KMS-11 (cell line): Measurements from ENCODE around the gene SLC35F4.

Experiments used
- H2AFZ ChIP-seq: fragments of 200-600 bp; sonication (generic); 2 replicates; pipeline ENCODE4 v1.6.1; 2016; ENCODE audit warnings: antibody characterized with exemption, mixed run types, low read depth
- H3K27ac ChIP-seq: fragments of 200-600 bp; sonication (generic); 2 replicates; pipeline ENCODE4 v1.6.1; 2016; ENCODE audit warnings: mild to moderate bottlenecking, mixed run types
- H3K27me3 ChIP-seq: fragments of 200-600 bp; sonication (generic); 2 replicates; pipeline ENCODE4 v1.6.1; 2017; ENCODE audit warnings: mild to moderate bottlenecking, low read depth, mixed run types, moderate library complexity; ENCODE audit not compliant: insufficient read depth
- H3K36me3 ChIP-seq: fragments of 200-600 bp; sonication (generic); 2 replicates; pipeline ENCODE4 v1.6.1; 2017; ENCODE audit warnings: mild to moderate bottlenecking, mixed run types; ENCODE audit not compliant: insufficient read depth
- H3K4me1 ChIP-seq: fragments of 200-600 bp; sonication (generic); 2 replicates; pipeline ENCODE4 v1.6.1; 2016; ENCODE audit warnings: mild to moderate bottlenecking, low read depth, mixed run types; ENCODE audit not compliant: poor library complexity, severe bottlenecking
- H3K4me2 ChIP-seq: fragments of 200-600 bp; sonication (generic); 2 replicates; pipeline ENCODE4 v1.7.0; 2016; ENCODE audit warnings: mild to moderate bottlenecking, mixed run types
- H3K4me3 ChIP-seq: fragments of 200-600 bp; sonication (generic); IDR thresholded peaks from 2 replicates; pipeline ENCODE4 v1.6.1; 2017; ENCODE audit warnings: low read depth, low read length, mixed read lengths; ENCODE audit not compliant: insufficient read depth
- H3K79me2 ChIP-seq: fragments of 200-600 bp; sonication (generic); 2 replicates; pipeline ENCODE4 v1.6.1; 2016; ENCODE audit warnings: low read depth, mixed run types; ENCODE audit not compliant: insufficient read depth
- H3K9ac ChIP-seq: fragments of 200-600 bp; sonication (generic); 2 replicates; pipeline ENCODE4 v1.6.1; 2016; ENCODE audit warnings: mild to moderate bottlenecking, mixed run types
- H4K20me1 ChIP-seq: fragments of 200-600 bp; sonication (generic); 2 replicates; pipeline ENCODE4 v1.6.1; 2016; ENCODE audit warnings: mild to moderate bottlenecking, mixed run types; ENCODE audit not compliant: insufficient read depth
- CTCF ChIP-seq: fragments of 200-600 bp; sonication (generic); conservative IDR thresholded peaks from 2 replicates; pipeline ENCODE4 v1.6.1; 2017; ENCODE audit warnings: low read depth, mild to moderate bottlenecking, antibody characterized with exemption, low read length, moderate library complexity, mixed read lengths

The SLC35F4 gene

GRCh38 chr14:57879516-57879915, 13.6 kb upstream of the SLC35F4 start:
- H3K4me2 ChIP-seq = no peak overlapping the region
- H3K79me2 ChIP-seq = no peaks in the 10 kb centered on the region
- no peaks in the 10 kb centered on the region for H3K4me1 ChIP-seq
- no peaks in the 10 kb centered on the region for H4K20me1 ChIP-seq
- no peaks in the 10 kb centered on the region for H3K27me3 ChIP-seq
- H3K27ac ChIP-seq = no peak overlapping the region
- no peak overlapping the region for H2AFZ ChIP-seq
- H3K9ac ChIP-seq = no peak overlapping the region
- TF ChIP-seq CTCF = no peak
- H3K36me3 ChIP-seq = no peaks in the 10 kb centered on the region
- H3K4me3 ChIP-seq = no peak overlapping the region

GRCh38 chr14:57875985-57876384, 10.1 kb upstream of the SLC35F4 start:
- Histone ChIP-seq H2AFZ (no peak overlapping the region), H3K4me1 (no peaks in the 10 kb centered on the region), H3K36me3 (no peaks in the 10 kb centered on the region), H3K27me3 (no peaks in the 10 kb centered on the region), H4K20me1 (no peaks in the 10 kb centered on the region), H3K79me2 (no peaks in the 10 kb centered on the region), H3K9ac (no peak overlapping the region), H3K4me3 (no peak overlapping the region), H3K27ac (no peak overlapping the region), H3K4me2 (no peak overlapping the region)
- TF ChIP-seq CTCF = no peak

GRCh38 chr14:57875296-57875695, 9.4 kb upstream of the SLC35F4 start:
- Histone ChIP-seq H3K4me2 (no peak overlapping the region), H2AFZ (no peak overlapping the region), H3K79me2 (no peaks in the 10 kb centered on the region), H4K20me1 (no peaks in the 10 kb centered on the region), H3K27me3 (no peaks in the 10 kb centered on the region), H3K4me3 (no peak overlapping the region), H3K9ac (no peak overlapping the region), H3K27ac (no peak overlapping the region), H3K4me1 (no peaks in the 10 kb centered on the region), H3K36me3 (no peaks in the 10 kb centered on the region)
- no peak for TF ChIP-seq CTCF

- Histone ChIP-seq H3K36me3 (no peaks in the 10 kb centered on the region), H3K9ac (no peak overlapping the region), H2AFZ (no peak overlapping the region), H3K4me2 (no peak overlapping the region), H3K79me2 (no peaks in the 10 kb centered on the region), H4K20me1 (no peaks in the 10 kb centered on the region), H3K4me1 (no peaks in the 10 kb centered on the region), H3K27ac (no peak overlapping the region), H3K4me3 (no peak overlapping the region), H3K27me3 (no peaks in the 10 kb centered on the region)
- TF ChIP-seq CTCF = peak; percentile 69
Observed at GRCh38 chr14:57871459-57872080, 5.7 kb upstream of the SLC35F4 start.
